Stomach smooth muscle (tissue), 2 donors: ENCODE measurements around the gene POU2F1.
A peak's percentile ranks its signal among the peaks of the same experiment; 100 is the strongest.
"Not testable (repeated sequence)": the region's sequence is repeated elsewhere in the genome, so short reads cannot be mapped to it uniquely, and the experiment has no call there.

Source experiments
- H3K27ac ChIP-seq: one replicate; pipeline ENCODE4 v1.7.0; 2013; ENCODE audit warnings: mild to moderate bottlenecking, low read length, inconsistent platforms
- H3K27me3 ChIP-seq, 2 donors: one replicate each; pipeline ENCODE4 v1.7.0; 2013; ENCODE audit warnings: low read length in 2 of 2; ENCODE audit not compliant: insufficient read depth in 2 of 2, control insufficient read depth in 1 of 2
- H3K36me3 ChIP-seq, 2 donors: one replicate each; pipeline ENCODE4 v1.7.0; 2013; ENCODE audit warnings: low read length in 2 of 2; ENCODE audit not compliant: control insufficient read depth in 2 of 2, insufficient read depth in 2 of 2
- H3K4me1 ChIP-seq: one replicate; pipeline ENCODE4 v1.7.0; 2013; ENCODE audit warnings: low read length; ENCODE audit not compliant: control insufficient read depth, insufficient read depth
- H3K4me3 ChIP-seq, 2 donors: one replicate each; pipeline ENCODE4 v1.7.0; 2013; ENCODE audit warnings: low read length in 2 of 2
- H3K9ac ChIP-seq, 2 donors: one replicate each; pipeline ENCODE4 v1.7.0; 2013; ENCODE audit warnings: low read length in 2 of 2, mild to moderate bottlenecking in 1 of 2
- H3K9me3 ChIP-seq, 2 donors: one replicate each; pipeline ENCODE4 v1.7.0; 2013; ENCODE audit warnings: low read length in 2 of 2; ENCODE audit not compliant: control insufficient read depth in 2 of 2
- donor health status: healthy.
- donor health status: Pancreatic carcinoma.

Gene POU2F1

GRCh38 chr1:167205306-167206050, 15.2 kb upstream of the POU2F1 start:
- H3K27ac ChIP-seq, H3K9me3 ChIP-seq, H3K4me1 ChIP-seq, H3K9ac ChIP-seq, H3K36me3 ChIP-seq, H3K4me3 ChIP-seq: not testable (repeated sequence)
- peaks cover 0 to 11% of the 10 kb centered on the region in 2 donors for H3K27me3 ChIP-seq

- Histone ChIP-seq H3K36me3 (no peaks in the 10 kb centered on the region), H3K27ac (no peak overlapping the region), H3K4me1 (no peaks in the 10 kb centered on the region), H3K9ac (no peak overlapping the region), H3K9me3 (peaks cover 0 to 4% of the 10 kb centered on the region in 2 donors), H3K27me3 (peaks cover 0 to 11% of the 10 kb centered on the region in 2 donors), H3K4me3 (no peak overlapping the region)
Measured at GRCh38 chr1:167206166-167206835, 14.4 kb upstream of the POU2F1 start.

GRCh38 chr1:167207940-167208623, 12.6 kb upstream of the POU2F1 start:
- Histone ChIP-seq H3K27ac (no peak overlapping the region), H3K9ac (no peak overlapping the region), H3K36me3 (no peaks in the 10 kb centered on the region), H3K4me3 (no peak overlapping the region), H3K9me3 (peaks cover 0 to 4% of the 10 kb centered on the region in 2 donors), H3K27me3 (peaks cover 0 to 11% of the 10 kb centered on the region in 2 donors), H3K4me1 (no peaks in the 10 kb centered on the region)

GRCh38 chr1:167208624-167208976, 12.1 kb upstream of the POU2F1 start:
- Histone ChIP-seq H3K4me1 (no peaks in the 10 kb centered on the region), H3K27ac (no peak overlapping the region), H3K27me3 (peaks cover 0 to 11% of the 10 kb centered on the region in 2 donors), H3K4me3 (no peak overlapping the region), H3K9me3 (peaks cover 0 to 4% of the 10 kb centered on the region in 2 donors), H3K9ac (no peak overlapping the region), H3K36me3 (no peaks in the 10 kb centered on the region)

- Histone ChIP-seq H3K27me3 (peaks cover 0 to 11% of the 10 kb centered on the region in 2 donors), H3K9ac (no peak overlapping the region), H3K27ac (no peak overlapping the region), H3K4me1 (no peaks in the 10 kb centered on the region), H3K36me3 (no peaks in the 10 kb centered on the region), H3K9me3 (peaks cover 0 to 4% of the 10 kb centered on the region in 2 donors), H3K4me3 (no peak overlapping the region)
Measured at GRCh38 chr1:167209044-167209443, 11.6 kb upstream of the POU2F1 start.

GRCh38 chr1:167210966-167211674, 9.6 kb upstream of the POU2F1 start:
- no peak overlapping the region for H3K9ac ChIP-seq
- no peaks in the 10 kb centered on the region for H3K36me3 ChIP-seq
- peaks cover 0 to 11% of the 10 kb centered on the region in 2 donors for H3K27me3 ChIP-seq
- peaks cover 0 to 4% of the 10 kb centered on the region in 2 donors for H3K9me3 ChIP-seq
- no peaks in the 10 kb centered on the region for H3K4me1 ChIP-seq
- H3K27ac ChIP-seq: no peak overlapping the region
- no peak overlapping the region for H3K4me3 ChIP-seq

GRCh38 chr1:167212025-167212424, 8.7 kb upstream of the POU2F1 start:
- Histone ChIP-seq H3K27me3 (peaks cover 0 to 11% of the 10 kb centered on the region in 2 donors), H3K27ac (no peak overlapping the region), H3K9me3 (peaks cover 0 to 4% of the 10 kb centered on the region in 2 donors), H3K9ac (no peak overlapping the region), H3K4me3 (no peak overlapping the region), H3K4me1 (no peaks in the 10 kb centered on the region), H3K36me3 (no peaks in the 10 kb centered on the region)

GRCh38 chr1:167216809-167217208, 3.9 kb upstream of the POU2F1 start:
- H3K4me1 ChIP-seq: no peaks in the 10 kb centered on the region
- H3K9ac ChIP-seq: no peak overlapping the region
- H3K36me3 ChIP-seq: no peaks in the 10 kb centered on the region
- H3K27me3 ChIP-seq: no peaks in the 10 kb centered on the region
- H3K4me3 ChIP-seq: no peak overlapping the region
- no peaks in the 10 kb centered on the region for H3K9me3 ChIP-seq
- H3K27ac ChIP-seq: no peak overlapping the region

- H3K27me3 ChIP-seq: no peaks in the 10 kb centered on the region
- peaks cover 9% of the 10 kb centered on the region for H3K4me1 ChIP-seq
- H3K27ac ChIP-seq: no peak overlapping the region
- no peak overlapping the region for H3K9ac ChIP-seq
- H3K4me3 ChIP-seq: peak overlapping the region; percentile 36 to 71
- H3K36me3 ChIP-seq: no peaks in the 10 kb centered on the region
- no peaks in the 10 kb centered on the region for H3K9me3 ChIP-seq
Measured at GRCh38 chr1:167219194-167219593, 1.5 kb upstream of the POU2F1 start.

- H3K27ac ChIP-seq: peak overlapping the region; percentile 60
- no peaks in the 10 kb centered on the region for H3K36me3 ChIP-seq
- H3K27me3 ChIP-seq: no peaks in the 10 kb centered on the region
- H3K9ac ChIP-seq: peak overlapping the region; percentile 69 to 78
- H3K4me1 ChIP-seq: peaks cover 9% of the 10 kb centered on the region
- no peaks in the 10 kb centered on the region for H3K9me3 ChIP-seq
- H3K4me3 ChIP-seq: peak overlapping the region; percentile 71 to 96
Measured at GRCh38 chr1:167219646-167220536, 795 bp upstream of the POU2F1 start.
